ENCODE data around the gene KLF16.

KLF16 gene

DNA sequence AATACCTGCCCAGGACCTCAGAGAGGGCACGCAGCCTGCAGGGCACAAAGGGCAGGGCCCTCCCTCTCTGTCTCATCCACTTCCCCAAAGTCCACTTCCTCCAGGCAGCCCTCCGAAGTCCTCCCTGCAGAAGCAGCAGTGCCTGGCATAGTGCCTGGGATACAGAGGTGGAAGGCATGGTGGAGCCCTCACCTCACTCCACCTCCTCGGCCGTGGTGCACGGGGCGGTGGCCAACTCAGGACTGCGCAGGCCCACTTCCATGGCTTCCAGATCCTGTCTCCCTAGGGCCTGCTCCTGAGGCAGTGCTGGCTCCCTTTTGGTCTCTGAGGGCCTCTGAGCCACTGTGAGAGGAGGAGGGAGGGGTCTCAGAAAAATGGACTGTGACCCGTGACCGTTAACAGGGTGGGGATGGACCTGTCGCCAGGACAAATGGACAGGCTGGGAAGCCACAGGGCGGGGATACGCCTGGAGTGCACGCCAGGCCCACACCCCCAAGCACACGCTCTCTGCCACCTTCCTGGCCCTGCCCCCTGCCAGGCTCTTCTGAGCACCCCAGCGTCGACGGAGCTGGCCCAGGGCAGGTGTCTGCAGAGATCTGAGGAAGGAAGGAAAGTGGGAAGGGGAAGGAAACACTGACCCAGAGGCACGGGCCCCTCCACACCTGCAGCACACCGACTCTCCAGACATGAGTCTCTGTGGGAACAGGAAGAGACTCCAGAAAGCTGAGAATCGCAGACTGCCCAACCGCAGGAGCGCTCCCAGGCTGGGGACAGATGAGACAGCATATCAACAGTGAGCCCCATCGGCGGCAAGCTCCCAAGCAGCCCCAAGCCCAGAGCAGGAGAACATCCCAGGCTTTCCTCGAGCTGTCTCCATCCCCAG lies 23.5 kb downstream of the KLF16 start:
- DNase-seq: no peak

DNA sequence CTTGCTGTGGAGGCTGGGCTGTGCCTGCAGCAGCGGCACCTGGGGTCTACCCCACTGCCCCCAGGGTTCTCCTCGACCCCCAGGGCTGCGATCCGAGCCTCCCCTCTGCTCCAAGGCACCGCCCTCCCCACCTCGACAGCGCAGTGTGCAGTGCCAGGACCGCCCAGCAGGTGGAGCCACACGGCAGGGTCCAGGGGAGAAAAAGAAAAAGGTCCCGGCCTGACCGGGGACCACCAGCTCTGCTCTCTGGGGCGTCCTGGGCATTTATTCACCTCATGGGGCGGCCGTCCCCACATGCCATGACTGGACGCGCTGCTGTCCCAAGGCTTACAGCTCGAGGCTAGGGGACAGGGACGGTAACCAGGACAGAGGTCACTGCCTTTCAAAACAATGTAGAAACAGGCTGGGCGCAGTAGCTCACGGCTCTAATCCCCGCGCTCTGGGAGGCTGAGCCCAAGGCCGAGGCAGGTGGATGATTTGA lies 25.7 kb downstream of the KLF16 start:
- DNase-seq: no peak

DNA sequence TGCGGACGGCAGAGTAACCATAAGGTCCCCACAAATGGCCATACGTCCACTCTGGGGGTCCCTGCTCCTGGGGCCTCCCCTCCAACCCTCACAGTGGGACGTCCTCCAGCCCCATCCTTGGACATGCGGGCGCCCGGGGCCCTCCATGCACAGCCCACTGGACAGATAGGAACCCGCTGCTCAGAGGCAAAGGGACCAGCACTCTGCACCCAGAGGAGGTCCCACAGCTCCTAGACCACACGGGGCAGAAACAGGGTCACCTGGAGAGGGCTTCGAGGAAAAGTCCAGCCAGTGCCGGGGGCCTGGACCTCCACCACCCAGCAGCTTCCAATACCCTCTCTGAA lies 26.2 kb downstream of the KLF16 start:
- no peak for DNase-seq

DNA sequence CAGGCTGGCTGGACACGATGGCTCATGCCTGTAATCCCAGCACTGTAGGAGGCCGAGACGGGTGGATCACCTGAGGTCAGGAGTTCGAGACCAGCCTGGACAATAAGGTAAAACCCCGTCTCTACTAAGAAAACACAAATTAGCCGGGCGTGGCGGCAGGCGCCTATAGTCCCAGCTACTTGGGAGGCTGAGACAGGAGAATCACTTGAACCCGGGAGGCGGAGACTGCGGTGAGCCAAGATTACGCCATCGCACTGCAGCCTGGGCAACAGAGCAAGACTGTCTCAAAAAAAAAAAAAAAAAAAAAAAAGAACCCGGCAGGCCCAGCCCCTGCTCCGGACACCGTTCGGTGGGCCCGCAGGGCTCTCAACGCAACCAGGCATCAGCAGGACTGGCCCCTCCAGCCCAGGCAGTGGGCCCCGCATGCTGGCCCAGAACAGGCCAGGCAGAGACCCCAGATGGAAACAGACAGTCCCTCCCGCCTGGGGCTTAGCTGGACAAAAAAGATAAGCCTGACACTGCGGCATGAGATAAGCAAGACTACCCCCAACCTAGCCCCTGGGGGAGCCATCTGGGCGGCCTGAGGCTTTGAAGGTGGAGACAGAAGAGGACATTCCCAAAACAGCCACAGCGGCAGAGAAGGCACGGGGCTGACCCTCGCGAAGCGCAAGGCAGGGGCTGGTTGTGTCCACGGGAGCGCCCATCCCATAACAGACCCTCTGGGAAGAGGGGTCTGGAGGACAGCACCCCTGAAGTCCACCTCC lies 26.7 kb downstream of the KLF16 start:
- DNase-seq: no peak

DNA sequence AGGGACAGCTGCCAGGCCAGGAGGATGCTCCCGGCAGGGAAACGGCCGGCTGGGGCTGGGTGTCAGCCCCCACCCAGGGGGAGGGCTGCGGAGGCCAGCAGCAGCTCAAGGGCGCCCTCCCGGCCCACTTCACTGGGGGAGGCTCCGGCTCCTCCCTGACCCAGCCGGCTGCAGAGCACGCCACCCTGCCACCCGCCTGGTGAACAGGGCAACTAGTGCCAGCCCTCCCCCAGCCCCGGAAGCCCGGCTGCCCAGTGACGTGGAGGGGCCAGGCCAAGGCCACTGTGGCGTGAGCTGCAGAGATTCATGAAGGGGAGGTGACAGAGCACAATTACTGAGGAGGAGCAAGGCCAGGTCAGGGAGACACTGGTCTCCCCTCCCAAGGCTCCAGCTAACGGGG lies 29.8 kb downstream of the KLF16 start:
- no peak for DNase-seq

DNA sequence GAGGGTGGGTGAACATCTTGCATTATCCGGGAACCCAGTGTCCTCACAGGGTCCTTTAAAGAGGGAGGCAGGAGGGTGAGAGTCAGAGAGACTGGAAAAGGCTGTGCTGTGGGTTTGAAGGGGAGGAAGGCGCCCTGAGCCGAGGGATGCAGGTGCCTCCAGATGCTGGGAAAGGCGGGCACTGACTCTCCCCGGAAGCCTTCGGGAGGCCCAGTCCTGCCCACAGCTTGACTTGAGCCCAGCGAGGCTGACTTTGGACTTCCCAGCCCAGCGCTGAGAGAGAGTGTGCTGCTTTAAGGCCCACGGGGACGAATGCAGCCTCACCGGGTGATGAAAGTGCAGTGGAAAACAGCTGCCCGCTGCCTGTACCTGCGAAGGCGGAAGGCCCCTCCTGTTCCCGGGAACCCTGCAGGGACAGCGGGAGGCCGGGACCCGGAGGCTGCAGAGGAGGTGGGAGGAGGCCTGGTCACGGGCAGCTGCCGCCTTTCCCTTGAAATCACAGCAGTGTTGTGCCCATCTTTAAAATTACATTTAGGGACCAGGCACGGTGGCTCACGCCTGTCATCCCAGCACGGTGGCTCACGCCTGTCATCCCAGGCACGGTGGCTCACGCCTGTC lies 31.2 kb downstream of the KLF16 start:
- no peak for DNase-seq

DNA sequence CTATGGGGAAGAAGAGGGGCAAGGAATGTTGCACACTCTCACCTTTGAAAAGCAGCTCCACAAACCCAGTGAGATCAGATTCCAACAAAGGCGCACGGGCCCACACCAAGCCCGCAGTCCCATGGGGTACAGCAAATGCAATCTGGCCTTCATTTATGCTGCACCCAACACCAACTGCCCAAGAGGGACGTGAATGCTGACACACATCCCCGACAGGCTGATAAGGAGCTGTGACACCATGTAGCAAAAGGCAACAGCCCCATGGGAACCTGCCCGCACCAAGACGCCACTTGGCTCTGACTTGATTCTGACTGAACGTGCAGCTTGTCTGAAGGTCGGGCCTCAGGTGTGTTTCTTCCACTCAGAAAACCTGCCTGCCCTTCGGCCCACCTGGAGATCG lies 32.4 kb downstream of the KLF16 start:
- DNase-seq: no peak

DNA sequence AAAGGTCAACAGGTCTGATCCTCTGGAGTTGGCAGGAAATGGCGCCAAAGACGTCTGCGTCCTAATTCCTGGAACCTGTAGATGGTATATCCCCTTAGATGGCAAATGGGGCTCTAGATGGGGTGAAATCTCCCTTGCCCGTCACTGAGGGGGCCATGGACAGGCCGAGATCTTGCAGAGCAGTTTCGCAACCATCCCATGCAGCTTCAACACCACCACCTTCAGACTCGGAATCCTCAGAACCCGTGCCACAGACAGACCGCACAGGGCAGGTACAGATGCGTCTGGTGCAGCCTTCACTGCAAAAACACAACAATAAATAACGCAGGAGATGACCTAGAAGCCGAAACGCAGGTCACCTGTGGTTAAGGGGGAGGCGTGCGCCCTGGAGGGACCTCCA lies 32.8 kb downstream of the KLF16 start:
- no peak for DNase-seq

DNA sequence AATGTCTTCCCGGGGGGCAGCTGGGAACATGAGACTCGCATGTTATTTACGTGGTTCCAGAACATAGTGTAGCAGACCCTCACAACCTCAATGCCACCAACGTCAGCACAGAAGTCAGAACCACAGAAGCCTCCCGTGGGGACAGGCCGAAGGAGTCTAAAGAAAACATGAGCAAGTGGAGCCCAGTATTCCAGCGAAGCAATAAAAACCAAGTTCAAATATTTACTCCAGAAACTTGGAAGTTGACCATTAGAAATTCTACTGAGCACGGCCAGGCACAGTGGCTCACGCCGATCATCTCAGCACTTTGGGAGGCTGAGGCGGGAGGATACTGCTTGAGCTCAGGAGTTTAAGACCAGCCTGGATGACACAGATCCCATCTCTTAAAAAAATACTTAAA lies 33.4 kb downstream of the KLF16 start:
- DNase-seq: no peak

DNA sequence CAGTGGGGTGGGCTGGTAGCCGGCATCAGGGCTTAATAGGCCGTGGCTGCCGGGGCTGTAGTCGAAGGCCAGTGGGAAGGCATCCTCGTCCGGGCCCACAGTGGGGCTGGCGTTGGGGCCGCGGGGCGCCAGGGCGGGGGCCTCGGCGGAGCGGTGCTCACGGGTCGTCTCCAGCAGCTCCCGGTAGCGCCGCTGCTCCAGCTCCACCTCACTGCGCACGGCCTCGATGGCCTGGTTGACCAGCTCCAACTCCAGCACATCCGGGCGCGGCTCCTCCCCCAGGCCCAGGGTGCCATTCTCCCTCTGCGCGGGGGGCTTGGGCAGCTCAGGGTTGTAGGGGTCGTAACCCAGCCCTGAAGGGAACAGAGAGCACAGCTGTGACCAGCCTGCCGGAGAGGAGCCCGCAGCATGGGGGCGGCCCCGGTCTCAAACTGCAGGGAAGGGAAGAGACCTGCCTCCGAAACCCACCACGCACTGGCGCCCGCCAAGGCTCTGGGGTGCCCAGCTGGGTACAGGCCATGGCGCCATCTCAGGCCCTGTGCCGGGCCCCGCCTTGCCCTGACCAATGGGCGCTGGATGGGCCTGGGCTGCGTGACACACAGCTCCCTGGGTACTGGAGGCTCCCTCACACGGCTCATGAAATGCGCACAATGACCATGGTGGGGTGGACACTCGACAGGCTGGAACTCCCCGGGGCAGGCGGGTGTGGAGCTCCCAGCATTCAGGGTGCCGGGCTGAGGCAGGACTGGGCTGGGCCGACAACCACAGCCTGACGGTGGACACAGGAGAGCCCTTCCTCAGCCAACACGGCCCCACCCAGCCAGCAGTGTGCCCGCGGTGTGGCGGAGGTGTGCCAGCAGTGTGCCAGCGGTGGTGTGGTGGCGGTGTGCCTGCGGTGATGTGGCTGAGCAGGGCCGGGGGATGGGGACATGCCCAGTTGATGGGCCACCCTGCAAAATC lies 34.8 kb downstream of the KLF16 start:
- no peak for DNase-seq

DNA sequence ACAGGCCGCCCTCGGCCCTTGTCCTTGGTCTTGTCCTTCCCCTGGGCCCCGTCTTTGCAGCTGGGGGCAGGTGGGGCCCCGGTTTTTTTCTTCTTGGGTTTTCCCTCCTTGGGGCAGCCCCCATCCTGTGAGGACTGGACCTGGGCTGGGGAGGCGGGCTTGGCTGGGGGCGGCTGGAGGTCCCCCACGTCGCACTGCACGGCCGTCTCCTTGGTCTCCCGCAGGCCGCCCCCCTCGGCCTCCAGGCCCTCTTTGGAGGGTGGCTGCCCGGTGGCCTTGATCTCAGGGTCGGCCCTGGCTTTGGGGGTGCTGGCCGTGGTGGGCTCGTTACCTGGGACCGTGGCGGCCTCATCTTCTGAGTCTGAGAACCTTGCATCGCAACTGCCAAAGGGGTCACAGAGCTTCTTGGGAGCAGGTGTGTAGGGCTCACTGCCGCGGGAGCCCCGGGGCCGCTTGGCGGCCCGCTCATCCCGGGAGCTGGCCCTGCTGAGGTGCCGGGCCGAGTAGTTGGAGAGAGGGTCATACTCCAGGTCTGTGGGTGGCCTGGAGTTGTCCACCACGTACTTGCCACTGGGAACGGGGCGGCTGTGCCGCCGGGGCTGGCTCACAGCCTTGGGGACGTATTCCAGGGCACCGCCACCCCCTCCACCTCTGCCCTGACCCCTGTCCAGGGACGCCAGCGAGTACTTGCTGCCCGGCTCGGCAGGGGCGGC lies 35.7 kb downstream of the KLF16 start:
- DNase-seq: no peak

DNA sequence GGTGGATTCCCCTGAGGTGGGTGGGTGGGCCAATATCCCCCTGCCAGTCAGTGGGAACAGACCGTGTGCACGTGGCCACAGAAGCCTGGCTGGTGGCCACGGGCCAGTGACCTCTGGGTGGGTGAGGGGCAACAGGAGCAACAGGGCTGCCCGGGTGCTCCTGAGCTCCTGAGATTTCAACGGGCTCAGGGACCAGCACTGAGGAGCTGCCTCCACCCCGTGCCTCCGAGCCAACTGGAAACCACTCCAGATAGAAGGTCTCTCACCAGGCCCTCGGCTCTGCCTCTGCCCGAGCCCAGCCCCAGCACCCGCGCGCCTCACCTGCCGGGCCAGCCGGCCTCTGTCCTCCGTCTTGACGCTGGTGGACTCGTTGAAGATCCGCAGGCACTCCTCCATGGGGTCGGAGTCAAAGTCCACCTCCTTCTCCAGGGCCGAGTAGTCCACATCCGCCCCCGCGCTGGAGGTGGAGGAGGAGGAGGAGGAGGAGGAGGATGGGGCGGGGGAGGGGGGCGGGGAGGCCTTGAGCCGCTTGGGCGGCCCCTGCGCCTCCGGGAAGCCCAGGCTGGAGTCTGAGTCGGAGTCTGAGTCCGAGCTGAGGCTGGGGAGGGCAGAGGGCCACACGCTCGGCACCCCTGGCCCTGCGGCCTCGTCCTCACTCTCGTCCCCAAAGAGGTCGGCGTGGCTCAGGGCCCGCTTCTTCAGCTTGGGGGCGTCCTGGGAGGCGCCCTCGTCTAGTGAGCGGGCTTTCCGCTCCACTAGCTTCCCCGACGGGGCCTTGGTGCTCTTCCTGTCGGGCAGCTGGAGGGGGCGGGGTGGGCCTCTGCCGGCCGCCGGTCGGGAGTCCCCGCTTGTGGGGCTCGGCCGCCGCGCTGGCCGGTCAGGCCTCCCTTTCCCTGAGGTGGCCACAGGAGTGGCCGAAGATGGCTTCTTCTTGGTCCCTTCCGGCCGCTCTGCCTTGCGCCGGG lies 36.5 kb downstream of the KLF16 start:
- DNase-seq: no peak

DNA sequence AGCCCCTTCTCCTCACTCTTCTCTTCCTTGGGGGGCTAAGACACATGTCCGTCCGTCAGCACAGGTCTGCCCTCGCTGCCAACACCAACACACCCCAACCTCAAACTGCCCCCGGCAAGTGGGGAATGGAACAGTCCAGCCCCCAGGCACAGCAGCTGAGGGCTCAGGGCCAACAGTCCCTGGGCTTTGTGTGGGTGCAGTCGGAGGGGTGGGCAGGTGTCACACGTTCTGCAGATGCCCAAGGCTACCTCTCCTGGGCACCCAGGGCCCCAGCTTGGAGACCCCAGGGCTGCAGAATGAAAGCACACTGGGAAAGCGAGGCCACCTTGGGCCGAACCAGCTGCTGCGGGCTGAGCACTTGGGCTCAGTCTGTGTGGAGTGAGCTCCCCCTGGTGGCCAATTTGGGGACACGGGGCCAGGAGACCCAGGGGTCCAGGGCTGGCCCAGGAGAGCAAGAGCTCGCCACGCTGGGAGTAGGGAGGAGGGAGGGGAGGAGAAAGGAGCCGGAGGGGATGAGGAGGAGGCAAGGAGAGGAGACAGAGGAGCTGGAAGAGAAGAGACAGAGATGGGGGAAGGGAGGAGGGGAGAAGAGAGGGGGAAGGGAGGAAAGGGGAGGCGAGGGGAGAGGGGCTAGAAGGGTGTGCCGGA lies 37.3 kb downstream of the KLF16 start:
- DNase-seq: no peak

DNA sequence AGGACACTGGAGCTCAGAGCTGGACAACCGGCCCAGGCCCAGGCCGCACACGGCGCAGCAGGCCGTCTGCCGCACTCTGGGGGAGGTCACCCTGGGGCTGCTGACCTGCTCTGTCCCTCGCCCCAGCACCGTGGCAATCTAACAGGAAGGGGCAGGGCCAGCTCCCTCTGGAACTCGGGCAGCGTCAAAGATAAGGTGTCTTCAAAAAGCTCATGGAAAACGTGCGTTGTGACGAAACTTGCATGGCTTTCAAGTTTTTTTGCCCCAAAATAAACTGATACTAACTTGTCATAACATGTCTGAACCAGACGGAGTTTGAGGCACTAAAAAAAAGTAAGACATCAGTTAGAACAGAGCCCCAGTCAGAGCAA lies 39.1 kb downstream of the KLF16 start:
- no peak for DNase-seq

DNA sequence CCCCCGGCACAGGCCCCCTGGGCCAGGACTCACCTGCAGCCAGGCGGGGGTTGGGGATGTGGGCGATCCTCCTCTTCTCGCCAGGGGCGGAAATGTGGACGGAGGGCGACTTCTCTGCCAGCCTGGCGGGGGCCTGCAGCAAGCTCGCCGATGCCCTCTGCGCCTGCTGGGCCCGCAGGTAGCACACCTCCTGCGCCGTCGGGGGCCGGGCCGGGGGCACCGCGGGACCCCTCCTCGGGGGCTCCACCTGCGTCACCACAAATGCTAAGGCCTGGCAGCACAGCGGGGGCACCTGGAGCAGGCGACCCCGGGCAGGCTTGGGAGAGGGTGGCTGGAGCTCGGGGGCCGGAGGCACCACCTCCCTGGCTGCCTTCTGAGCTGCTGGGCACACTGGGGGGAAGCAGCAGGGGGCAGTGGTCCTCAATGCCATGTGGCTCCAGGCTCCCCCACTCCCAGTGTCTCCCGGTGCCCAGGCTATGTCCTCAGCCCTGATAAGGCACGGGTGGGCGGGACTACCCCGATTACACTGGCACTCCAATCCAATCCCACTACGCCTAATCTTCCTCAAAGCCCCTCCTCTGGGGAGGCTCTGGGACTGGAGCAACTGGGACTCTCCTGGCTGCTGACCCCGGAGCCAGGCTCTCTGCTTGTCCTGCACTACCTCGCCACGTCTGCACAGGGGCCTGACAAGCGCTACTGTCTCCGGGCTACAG lies 39.7 kb downstream of the KLF16 start:
- DNase-seq: no peak

DNA sequence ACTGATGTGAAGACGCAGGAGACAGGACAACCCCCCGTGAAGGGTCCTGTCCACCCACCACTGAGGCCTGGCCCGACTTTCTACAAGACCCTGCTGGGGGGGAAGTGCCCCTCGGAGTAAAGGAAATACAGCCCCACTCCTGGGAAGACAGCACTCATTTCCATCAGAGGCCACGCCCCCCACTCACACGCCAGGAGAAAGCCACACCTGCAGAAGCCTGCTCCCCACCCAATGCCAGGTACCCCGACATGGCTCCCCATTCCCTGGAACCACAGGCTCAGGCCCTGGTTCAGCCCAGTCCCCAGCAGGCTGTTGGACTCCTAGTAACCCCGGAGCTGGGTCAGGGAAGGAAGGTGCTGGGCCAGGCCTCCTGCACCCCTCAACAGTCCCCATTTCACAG lies 40.4 kb downstream of the KLF16 start:
- DNase-seq: no peak

DNA sequence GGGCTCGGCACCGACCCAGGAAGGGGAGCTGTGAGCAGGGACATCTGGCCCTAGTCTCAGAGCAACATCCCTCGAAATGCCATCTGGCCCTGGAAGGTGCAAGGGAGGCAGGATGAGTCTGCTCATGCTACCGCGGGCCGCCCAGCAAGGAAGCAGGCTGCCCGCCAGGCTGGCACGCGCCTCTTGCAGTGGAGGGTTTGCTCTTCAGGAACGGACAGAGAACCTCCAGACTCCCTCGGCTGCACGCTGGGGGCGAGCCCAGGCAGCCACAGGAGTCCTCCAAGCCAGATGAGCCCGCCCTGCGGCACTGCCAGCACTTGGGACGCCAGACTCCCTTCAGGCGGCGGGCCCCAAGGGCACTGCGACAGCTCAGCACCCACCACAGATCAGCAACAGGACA lies 41.2 kb downstream of the KLF16 start:
- DNase-seq: no peak

DNA sequence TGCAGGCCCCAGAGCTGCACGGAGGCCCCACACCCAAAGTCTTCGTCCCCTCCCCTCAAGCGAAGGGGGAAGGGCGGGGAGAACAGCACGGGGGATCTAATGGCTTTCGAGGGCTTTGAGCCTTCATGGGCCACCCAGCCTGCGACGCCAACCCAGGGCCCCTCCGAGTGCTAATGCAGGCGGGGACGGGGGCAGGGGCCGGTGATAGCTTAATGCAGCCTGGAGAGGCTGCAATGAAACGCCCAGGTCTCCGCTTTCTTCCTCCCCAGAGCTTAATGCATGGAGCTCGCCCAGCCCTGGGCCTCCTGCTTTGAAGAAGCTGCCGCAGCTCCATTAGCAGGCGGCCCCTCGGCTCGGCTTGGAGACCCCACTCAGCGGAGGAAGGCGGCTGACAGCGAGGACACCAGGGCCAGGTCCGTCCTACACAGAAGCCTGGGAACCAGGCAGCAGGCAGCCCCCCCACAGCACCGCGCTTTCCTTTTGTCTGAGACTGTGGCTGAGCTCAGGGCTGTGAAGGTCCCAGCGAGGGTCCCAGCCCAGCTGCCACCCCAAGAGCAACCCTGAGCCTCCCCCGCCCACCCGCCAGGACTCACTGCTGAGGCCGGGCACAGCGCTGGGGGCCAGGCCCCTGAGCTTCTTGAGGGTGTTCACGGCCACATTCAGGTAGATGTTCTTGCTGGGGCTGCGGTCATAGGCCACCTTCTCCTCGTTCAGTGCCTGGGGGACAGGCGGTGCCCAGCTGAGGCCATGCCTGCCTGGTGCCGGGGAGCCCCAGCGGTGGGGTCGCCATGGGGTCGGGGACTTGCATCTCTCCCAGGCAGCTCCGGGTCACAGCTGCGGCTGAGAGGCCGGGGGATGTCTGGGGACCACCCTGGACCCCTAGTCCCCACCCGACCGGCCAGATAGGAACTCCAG lies 43.8 kb downstream of the KLF16 start:
- DNase-seq: no peak
